GM04503 (cell line): ENCODE measurements around the gene SPON1.

Experiments used
- DNase-seq: peaks from one replicate; pipeline ENCODE4 v3.0.0-alpha.2; 2012; ENCODE audit warnings: low read depth

SPON1 gene

DNA sequence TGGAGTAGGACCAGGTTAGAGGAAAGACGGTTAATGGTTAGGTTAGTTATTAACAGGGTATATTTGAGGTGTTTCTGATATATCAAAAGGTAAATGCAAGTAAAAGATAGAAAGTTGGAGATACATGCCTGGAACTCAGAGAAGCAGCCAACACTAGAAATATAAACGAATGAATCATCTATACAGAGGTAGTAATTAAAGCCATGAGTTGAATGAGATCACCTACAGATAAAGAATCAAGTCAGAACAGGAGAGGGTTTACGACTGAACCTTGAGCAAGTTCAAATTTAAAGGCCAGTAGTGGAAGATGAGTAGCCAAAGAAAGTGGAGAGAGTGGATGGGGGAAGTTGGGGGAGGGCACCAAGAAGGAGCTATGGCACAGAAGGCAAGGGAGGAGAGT lies 73.9 kb downstream of the SPON1 start:
- DNase-seq: no peak

DNA sequence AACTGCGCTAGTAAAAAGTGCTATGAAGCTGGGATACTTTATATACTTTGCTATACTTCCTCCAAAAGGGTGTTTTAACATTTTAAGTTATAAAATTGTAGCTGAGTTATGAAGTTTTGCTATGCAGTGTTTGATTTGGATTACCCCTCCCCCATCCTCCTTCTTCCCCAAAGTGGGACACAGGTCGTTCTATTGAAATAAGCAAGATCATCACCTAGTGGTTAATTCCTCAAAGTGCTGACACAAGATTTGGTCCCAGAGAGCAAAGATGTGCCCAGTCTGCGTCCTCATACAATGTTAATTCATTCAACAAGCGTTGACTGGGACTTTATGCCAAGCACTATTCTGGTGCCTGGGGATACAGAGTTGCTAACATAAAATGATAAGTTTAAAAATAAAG lies 78.5 kb downstream of the SPON1 start:
- DNase-seq: no peak

DNA sequence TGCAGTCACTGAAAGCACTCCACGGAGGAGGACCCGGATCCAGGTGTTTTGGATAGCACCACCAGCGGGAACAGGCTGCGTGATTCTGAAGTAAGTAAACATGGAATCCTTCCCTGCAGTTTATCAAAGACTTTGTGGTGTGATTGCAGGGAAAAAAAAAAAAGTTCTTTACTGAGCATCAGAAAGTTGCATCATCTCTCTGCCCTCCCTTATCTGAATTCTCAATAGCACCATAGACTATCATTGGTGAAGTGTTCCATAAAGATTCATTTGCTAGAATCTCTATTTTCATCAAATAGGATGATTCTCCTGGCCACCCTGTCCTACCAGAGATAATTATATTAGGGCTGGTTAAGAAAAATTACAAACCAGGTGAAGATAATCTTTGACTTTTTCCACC lies 79.0 kb downstream of the SPON1 start:
- DNase-seq: no peak

DNA sequence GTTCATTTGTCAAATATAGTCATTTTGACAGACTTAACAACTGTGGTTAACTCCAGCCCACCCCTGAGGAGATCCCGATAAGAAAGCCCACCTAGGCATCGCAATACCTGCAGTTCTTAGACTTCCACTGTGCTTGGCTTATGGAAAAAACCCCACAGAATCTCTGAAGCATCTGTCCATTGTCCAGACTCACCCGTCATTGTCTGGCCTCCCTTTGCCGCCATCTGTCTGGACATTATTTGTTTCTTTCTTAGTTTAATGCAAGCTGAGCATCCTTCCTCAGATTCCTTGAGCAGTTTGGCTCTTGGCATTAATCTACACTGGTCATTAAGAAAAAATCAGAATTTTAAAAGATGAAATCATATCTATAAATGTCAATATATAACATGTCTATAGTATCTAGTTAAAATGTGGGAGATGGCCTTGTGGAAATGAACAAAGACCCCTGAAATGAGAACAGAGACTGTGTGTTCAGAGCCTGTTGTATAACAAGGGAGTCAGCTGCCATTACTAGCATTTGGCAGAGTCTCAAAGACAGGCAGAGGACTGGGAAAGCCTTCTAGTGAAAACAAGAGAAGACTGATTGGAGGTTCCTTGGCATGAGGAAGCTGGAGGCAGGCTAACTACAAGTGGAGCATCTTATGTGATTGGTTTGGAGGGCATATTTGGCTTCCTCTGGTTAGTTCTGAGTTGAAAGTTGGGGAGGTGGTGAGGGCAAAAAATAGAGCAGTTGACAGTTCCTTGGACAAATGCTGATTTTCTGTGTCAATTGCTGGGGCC lies 80.4 kb downstream of the SPON1 start:
- DNase-seq: no peak

GRCh38 chr11:14044916-14045315 lies 82.4 kb downstream of the SPON1 start:
- no peak for DNase-seq

DNA sequence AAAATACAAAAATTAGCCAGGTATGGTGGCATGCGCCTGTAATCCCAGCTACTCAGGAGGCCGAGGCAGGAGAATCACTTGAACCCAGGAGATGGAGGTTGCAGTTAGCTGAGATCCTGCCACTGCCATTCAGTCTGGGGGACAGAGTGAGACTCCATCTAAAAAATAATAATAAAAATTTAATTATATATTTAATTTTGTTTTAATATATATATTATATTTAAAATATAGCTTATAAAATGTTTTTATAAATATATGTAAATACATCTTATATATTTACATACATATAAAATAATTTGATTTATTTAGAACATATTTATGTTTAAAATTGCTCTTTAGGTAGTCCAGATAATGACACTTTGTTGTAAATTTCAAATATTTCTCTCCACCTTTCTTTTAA lies 82.9 kb downstream of the SPON1 start:
- DNase-seq: no peak

GRCh38 chr11:14052198-14052597 lies 89.7 kb downstream of the SPON1 start:
- DNase-seq: no peak

DNA sequence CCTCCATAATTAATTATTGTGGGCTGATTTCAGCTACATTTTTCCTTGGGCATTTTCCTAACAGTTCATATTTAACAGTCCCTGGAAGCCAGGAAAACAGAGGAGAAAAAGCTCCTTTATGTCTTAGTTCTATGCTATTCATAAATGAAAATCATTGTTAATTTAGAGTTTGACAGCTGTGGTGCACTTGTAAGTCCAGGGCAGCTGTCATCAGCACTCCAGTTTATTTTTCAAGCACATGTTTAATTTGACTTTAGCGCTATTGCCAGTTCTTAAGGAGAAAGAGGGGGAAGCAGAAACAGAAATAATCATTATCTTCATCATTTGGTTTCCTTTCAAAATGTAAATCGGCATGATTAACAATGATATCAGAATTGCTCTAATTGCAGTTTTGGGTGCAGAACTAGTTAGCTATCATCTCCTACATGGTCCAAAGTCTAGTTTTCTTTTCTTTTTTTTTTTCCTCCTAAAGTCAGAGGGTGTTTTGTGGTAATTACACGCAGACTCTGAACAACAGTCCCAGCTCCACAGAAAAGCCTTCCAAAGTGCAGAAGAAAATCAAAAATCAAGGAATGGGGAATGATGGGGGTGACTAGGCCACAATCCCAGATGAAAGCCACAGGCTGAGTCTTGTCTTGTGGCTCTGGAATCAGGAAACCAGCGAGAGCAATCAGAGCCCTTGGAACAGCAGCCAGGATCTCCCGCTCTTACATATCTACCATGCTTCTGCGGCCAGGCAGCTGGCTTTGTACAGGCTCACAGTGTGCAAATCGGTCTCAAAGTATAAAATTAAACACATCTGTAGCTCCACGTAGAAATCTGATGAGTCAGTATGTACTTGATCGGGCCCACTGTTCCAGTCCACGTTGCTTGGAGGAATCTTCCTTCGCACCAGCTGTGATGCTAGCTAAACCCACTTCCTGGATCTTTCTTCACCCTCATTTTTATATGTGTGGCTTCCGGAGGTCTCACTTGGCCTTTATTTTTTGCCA lies 91.9 kb downstream of the SPON1 start:
- DNase-seq: peak; percentile 44

GRCh38 chr11:14055936-14056335 lies 93.4 kb downstream of the SPON1 start:
- no peak for DNase-seq

GRCh38 chr11:14058061-14058460 lies 95.5 kb downstream of the SPON1 start:
- no peak for DNase-seq

DNA sequence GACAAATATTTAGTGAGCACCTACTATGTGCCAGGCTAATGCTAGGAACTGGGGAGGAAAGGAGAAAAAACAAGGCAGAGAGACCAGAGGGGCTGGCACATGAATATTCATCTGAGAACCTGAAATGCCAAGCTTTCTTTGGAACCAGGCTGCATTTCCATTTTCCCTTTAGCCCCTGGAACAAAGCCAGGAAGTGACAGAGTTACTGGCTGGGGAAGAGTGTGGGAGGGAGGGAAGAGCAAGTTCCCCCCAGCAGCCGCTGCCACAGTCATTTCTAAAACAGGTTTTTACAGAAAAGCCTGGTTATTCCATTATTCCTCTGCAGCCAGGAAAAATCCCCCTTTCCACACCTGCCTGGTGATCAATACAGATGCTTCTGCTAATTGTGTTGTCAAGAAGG lies 97.0 kb downstream of the SPON1 start:
- DNase-seq: no peak

DNA sequence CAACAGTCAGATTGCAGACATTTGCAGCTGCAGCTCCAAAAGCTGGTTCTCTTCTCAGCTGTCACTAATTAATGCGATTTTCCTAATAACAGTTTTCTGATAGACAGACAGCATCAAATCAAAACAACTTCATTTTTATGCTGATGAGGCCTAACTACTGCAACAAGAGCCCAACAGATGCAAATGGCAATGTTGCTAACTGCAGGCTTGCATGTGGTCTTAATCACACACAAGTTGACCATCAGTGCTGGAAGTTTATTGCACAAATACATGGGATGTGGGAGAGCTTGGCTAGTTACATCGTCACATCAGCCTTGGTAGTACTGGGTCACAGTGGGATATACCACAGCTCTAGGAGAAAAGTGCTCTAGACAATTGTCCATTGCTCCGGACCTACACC lies 99.2 kb downstream of the SPON1 start:
- DNase-seq: no peak

- DNase-seq: no peak
These were observed 102.6 kb downstream of the SPON1 start for GRCh38 chr11:14065141-14065540.

- DNase-seq: no peak
These were observed 103.2 kb downstream of the SPON1 start for GRCh38 chr11:14065681-14066080.

GRCh38 chr11:14067686-14068085 lies 105.2 kb downstream of the SPON1 start:
- no peak for DNase-seq

GRCh38 chr11:14070896-14071295 lies 108.4 kb downstream of the SPON1 start:
- no peak for DNase-seq

DNA sequence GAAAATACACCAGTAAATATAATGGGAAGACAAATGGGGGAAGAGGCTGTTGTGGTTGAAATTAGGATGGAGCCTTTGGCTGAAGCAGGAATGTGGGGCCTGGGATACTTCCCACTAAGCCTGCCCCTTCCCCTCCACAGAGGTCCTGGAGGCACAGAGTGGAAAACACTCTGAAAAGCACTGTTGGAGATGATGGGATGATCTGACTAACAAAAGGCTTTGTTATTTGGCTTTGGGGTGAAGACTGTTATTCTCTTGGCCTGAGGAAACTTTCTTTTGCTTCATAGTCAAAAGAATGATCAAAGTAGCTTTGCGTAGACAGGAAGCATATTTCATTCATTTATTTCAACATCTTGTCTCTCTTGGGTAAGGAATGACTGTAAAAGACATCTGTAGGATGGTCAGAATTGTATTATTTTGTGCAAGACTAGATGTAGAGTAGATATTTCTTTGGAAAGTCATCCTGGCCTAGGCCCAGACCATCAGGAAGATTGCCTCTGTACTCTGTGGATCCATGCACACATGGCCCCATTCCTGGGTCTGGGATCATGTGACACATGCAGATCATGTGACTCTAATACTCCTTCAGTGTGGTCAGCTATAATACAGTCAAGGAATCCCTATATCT lies 111.4 kb downstream of the SPON1 start:
- peak; percentile 24 for DNase-seq

DNA sequence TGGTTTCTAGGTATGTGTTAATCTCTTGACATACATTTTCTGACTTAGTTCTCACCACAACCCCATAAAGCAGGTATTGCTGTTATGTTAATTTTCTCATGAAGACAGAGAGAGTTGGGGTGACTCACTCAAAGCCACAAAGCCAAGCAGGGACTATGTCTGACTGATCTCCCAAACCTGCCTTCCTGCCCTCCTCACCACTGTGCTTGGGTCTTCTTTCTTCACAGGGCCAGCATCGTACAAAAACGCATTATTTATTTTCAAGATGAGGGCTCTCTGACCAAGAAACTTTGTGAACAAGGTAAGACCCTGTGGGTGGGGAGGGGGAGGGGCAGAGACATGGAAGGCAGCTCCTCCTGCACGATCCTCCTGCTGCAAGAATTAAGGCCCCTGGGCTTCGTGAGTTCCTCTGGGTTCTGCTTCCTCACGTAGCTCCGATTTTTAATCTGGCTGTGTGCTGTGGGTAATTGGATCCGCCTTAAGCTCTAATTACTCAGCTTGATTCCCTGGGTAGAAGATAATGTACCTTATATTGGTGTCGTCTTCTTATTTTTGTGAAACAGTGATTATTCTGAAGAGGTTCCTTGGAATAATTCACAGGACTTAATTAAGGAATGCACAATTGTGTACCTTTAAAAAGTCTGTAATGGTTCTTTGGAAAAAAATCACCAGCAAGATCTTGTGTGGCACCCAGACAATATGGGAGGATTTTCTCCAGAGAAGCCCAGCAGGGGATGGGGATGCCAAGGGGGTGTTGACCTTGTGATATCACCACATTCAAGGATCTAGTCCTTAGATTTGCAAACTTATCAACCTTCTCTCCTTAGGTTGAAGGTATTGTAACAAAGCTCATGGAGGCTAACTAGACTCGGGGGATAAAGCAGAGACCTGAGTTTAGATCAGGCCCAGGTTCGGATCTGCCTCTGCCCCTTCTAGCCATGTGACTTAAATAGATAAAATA lies 112.9 kb downstream of the SPON1 start:
- DNase-seq: no peak

- no peak for DNase-seq
These were observed 116.5 kb downstream of the SPON1 start for GRCh38 chr11:14079011-14079410.

- DNase-seq: no peak
These were observed 117.3 kb downstream of the SPON1 start for GRCh38 chr11:14079797-14080196.

DNA sequence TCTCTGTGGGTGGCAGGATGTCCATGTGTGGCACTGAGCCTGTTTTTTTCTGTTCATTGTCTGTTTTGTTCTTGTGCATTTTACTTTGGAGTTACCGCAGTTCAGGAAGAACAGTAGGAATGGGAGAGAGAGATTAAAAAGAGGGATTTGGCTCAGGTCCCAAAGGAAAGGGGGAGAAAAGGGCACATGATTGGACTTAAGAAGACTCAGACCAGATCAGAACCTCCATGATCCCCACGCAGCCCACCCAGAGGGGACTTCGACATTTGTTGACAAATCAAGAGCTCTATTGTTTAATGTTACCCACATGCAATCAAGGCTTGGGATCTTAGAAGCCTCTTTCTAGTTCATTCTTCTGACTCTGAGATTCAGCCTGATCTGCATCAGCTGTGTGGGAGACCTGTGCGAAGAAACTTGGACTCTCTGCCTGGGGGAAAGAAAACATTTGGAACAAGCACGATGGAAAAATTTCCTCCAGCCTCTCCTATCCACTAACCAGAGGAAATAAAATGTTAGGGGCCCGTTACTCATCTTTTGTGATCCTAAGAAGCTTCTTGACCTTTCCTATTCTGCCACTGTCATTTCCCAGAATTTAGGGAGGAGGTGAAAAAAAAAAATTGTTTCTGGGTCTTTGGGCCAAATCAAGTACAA lies 119.2 kb downstream of the SPON1 start:
- DNase-seq: no peak
